Measurements from ENCODE around the gene TTC13. TPM values are rescaled to one million over a fixed set of nuclear protein-coding genes. Genes with fewer than 3 reads are reported as not detected.

Gene TTC13
- total and polyA plus RNA-seq, 3 donors from 2014 or later, result 7.5 to 18.5 (median 10.2) TPM

DNA sequence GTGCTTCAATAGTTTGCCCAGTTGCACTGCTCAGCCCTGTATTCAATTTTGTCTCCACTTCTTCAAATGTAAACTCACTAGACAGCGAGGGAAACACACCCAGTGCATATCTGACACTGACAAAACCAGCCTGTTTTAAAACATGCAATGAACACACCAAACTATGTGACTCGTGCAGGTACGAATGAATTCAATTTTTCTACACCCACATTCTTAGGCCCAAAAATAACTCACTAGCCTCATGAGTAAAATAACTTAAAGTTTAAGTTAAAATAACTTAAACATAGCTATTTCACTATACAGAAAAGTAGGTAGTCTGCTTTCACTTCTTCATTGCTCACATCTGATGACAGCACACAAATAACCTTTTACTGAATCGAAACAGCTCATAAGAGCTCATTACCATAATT, 21.1 kb downstream of the TTC13 start:
- no peak overlapping the region for H3K4me3 ChIP-seq
- intact Hi-C loops (cut with DNase I; ENCODE audit: low total_unique reads), result no loop called here
- H3K36me3 ChIP-seq (ENCODE audit: low read depth, missing control alignments), result no peaks in the 10 kb centered on the region
- H3K4me1 ChIP-seq, result no peaks in the 10 kb centered on the region
- H3K27ac ChIP-seq, result no peak overlapping the region
- no peak for DNase-seq
- H3K27me3 ChIP-seq, result no peaks in the 10 kb centered on the region
- WGBS, 2 donors, result 90 to 94% methylated on average over 4 of the region's 4 CpGs
- no peaks in the 10 kb centered on the region for H3K9me3 ChIP-seq
- no peak for TF ChIP-seq POLR2A (IDR thresholded peaks at IDR 0.05)
- TF ChIP-seq, protein P1, sequence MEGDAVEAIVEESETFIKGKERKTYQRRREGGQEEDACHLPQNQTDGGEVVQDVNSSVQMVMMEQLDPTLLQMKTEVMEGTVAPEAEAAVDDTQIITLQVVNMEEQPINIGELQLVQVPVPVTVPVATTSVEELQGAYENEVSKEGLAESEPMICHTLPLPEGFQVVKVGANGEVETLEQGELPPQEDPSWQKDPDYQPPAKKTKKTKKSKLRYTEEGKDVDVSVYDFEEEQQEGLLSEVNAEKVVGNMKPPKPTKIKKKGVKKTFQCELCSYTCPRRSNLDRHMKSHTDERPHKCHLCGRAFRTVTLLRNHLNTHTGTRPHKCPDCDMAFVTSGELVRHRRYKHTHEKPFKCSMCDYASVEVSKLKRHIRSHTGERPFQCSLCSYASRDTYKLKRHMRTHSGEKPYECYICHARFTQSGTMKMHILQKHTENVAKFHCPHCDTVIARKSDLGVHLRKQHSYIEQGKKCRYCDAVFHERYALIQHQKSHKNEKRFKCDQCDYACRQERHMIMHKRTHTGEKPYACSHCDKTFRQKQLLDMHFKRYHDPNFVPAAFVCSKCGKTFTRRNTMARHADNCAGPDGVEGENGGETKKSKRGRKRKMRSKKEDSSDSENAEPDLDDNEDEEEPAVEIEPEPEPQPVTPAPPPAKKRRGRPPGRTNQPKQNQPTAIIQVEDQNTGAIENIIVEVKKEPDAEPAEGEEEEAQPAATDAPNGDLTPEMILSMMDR (IDR thresholded peaks at IDR 0.05), result no peak

DNA sequence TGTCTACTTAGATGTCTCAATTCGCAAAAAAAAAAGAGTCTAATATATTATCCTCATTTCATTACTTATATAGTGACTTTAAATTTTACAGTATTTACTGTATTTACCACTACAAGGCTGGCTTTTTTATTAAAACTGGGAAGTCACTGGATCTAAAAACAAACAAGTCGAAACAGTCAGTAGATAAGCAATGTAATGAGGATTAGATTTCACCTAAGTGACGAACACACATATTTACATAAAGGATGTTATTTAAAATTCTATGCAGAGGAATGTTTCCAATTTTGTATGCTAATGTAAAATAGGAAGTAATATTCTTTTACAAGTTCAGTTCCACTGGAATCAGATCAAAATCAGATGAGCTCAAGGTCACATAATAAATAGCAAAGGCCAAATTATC, 28.3 kb downstream of the TTC13 start:
- H3K4me3 ChIP-seq, result no peak overlapping the region
- no peaks in the 10 kb centered on the region for H3K27me3 ChIP-seq
- DNase-seq, result no peak
- H3K9me3 ChIP-seq, result no peaks in the 10 kb centered on the region
- intact Hi-C loops (cut with DNase I; ENCODE audit: low total_unique reads), result no loop called here
- 65 to 72% methylated on average over 3 of the region's 3 CpGs for WGBS, 2 donors
- H3K4me1 ChIP-seq, result no peaks in the 10 kb centered on the region
- no peaks in the 10 kb centered on the region for H3K36me3 ChIP-seq (ENCODE audit: low read depth, missing control alignments)
- no peak for TF ChIP-seq POLR2A (IDR thresholded peaks at IDR 0.05)
- TF ChIP-seq, protein P1 (IDR thresholded peaks at IDR 0.05), result no peak
- no peak overlapping the region for H3K27ac ChIP-seq

DNA sequence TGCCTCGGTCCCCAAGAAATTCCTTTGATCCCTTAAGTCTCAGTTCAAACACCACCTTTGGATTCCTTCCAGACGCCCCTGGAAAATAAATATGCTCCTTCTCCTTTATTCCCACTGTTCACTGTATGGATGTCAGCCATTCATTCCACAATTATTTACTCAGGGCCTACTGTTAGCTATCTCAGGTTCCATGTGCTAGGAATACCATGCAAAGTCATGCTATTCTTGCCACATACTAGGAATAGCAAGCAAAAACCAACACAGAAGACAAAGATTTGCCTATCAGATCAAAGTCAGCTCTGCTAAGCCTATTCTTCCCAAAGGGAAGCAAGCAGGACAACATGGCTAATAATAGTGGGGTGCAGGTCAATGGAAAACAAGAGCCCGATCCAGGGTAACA, 29.8 kb downstream of the TTC13 start:
- Histone ChIP-seq H3K4me3 (no peak overlapping the region), H3K27ac (no peak overlapping the region), H3K27me3 (no peaks in the 10 kb centered on the region), H3K4me1 (no peaks in the 10 kb centered on the region), H3K36me3 (ENCODE audit: low read depth, missing control alignments) (no peaks in the 10 kb centered on the region), H3K9me3 (no peaks in the 10 kb centered on the region)
- no peak for DNase-seq
- intact Hi-C loops (cut with DNase I; ENCODE audit: low total_unique reads), result no loop called here
- no peak for TF ChIP-seq POLR2A (IDR thresholded peaks at IDR 0.05)
- TF ChIP-seq, protein P1 (IDR thresholded peaks at IDR 0.05), result no peak
- 82 to 95% methylated on average over 3 of the region's 3 CpGs for WGBS, 2 donors

DNA sequence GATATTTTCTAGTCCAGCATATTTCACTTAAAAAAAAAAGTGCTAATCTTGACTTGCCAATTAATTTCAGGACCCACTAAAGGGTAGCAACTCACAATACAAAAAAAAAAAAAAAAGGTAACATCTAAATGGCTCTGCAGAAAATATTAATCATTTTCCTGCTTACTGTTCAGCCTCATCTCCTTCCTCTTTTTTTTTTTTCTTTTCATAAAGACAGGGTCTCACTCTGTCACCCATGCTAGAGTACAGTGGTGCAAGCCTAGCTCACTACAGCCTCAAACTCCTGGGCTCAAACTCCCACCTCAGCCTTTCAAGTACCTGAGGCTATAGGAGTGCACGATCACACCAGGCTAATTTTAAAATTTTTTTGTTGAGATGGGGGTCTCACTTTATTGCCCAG, 30.4 kb downstream of the TTC13 start:
- Histone ChIP-seq H3K4me3 (no peak overlapping the region), H3K27me3 (no peaks in the 10 kb centered on the region), H3K27ac (no peak overlapping the region), H3K36me3 (ENCODE audit: low read depth, missing control alignments) (no peaks in the 10 kb centered on the region), H3K9me3 (no peaks in the 10 kb centered on the region), H3K4me1 (no peaks in the 10 kb centered on the region)
- no peak for DNase-seq
- 93 to 100% methylated on average over 1 of the region's 1 CpG for WGBS, 2 donors
- intact Hi-C loops (cut with DNase I; ENCODE audit: low total_unique reads), result no loop called here
- TF ChIP-seq, protein P1 (IDR thresholded peaks at IDR 0.05), result no peak
- no peak for TF ChIP-seq POLR2A (IDR thresholded peaks at IDR 0.05)

DNA sequence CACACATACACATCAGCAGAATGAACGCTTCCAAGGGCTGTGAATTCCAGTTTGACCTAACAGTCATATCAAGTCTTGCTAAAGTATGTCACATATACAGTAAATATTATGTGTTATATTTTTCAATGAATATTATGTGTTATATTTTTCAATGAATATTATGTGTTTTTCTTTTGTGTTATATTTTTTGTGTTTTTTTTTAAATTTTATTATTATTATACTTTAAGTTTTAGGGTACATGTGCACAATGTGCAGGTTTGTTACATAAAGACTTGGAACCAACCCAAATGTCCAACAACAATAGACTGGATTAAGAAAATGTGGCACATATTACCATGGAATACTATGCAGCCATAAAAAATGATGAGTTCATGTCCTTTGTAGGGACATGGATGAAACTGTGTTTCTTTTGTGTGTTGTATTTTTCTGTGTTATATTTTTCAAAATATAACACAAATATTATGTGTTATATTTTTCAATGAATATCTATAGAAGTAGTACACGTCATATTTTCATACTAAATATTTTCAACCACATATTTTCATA, 35.5 kb downstream of the TTC13 start:
- intact Hi-C loops (cut with DNase I; ENCODE audit: low total_unique reads), result no loop called here
- TF ChIP-seq, protein P1 (IDR thresholded peaks at IDR 0.05), result no peak
- no peak for TF ChIP-seq POLR2A (IDR thresholded peaks at IDR 0.05)
- H3K36me3 ChIP-seq (ENCODE audit: low read depth, missing control alignments), result no peaks in the 10 kb centered on the region
- no peak for DNase-seq
- no peaks in the 10 kb centered on the region for H3K4me1 ChIP-seq
- H3K4me3 ChIP-seq, result no peak overlapping the region
- no peaks in the 10 kb centered on the region for H3K27me3 ChIP-seq
- H3K27ac ChIP-seq, result no peak overlapping the region
- H3K9me3 ChIP-seq, result no peaks in the 10 kb centered on the region
- 95 to 99% methylated on average over 2 of the region's 2 CpGs for WGBS, 2 donors

Measured in testis (tissue), 3 donors.